Measurements from ENCODE around the gene ITGB2.

ITGB2 gene

GRCh38 chr21:44920694-44921604 lies at the start of gene ITGB2:
Gene ITGB2 (minus strand): TSS chr21:44920899. CDS start chr21:44910782, 10,117 bp downstream.
- Histone ChIP-seq H3K27ac (ENCODE audit: low read depth, low read length) (no peak within 1 kb of the TSS), H3K4me3 (ENCODE audit: low read depth in 1 of 5, low read length in 5 of 5) (peak within 1 kb of the TSS; percentile 38 to 82 (median 57)), H3K4me1 (ENCODE audit: control insufficient read depth in 5 of 5, insufficient read depth in 5 of 5, low read length in 5 of 5) (peaks cover 0 to 44% (median 9%) of the 10 kb centered on the region in 5 donors), H3K9me3 (ENCODE audit: control insufficient read depth in 5 of 5, low read length in 5 of 5) (no peaks in the 10 kb centered on the region), H3K36me3 (ENCODE audit: control insufficient read depth in 5 of 5, insufficient read depth in 5 of 5, low read length in 5 of 5) (no peaks in the 10 kb centered on the region), H3K27me3 (ENCODE audit: control insufficient read depth in 5 of 5, insufficient read depth in 4 of 5, low read length in 5 of 5) (peaks cover 11 to 35% (median 20%) of the 10 kb centered on the region in 5 donors), H3K9ac (ENCODE audit: low read length in 5 of 5) (peak within 1 kb of the TSS in 3 of 5 donors; percentile 34 to 67 (median 59))

GRCh38 chr21:44969931-44970755 lies 49.4 kb upstream of the ITGB2 start:
- Histone ChIP-seq H3K4me1 (ENCODE audit: control insufficient read depth in 5 of 5, insufficient read depth in 5 of 5, low read length in 5 of 5) (peaks cover 1 to 47% (median 31%) of the 10 kb centered on the region in 5 donors), H3K27ac (ENCODE audit: low read depth, low read length) (no peak overlapping the region), H3K27me3 (ENCODE audit: control insufficient read depth in 5 of 5, insufficient read depth in 4 of 5, low read length in 5 of 5) (no peaks in the 10 kb centered on the region), H3K4me3 (ENCODE audit: low read depth in 1 of 5, low read length in 5 of 5) (no peak overlapping the region), H3K36me3 (ENCODE audit: control insufficient read depth in 5 of 5, insufficient read depth in 5 of 5, low read length in 5 of 5) (peaks cover 0 to 39% (median 23%) of the 10 kb centered on the region in 5 donors), H3K9ac (ENCODE audit: low read length in 5 of 5) (no peak overlapping the region), H3K9me3 (ENCODE audit: control insufficient read depth in 5 of 5, low read length in 5 of 5) (no peaks in the 10 kb centered on the region)

GRCh38 chr21:44969066-44969670 lies 48.5 kb upstream of the ITGB2 start:
- Histone ChIP-seq H3K4me3 (ENCODE audit: low read depth in 1 of 5, low read length in 5 of 5) (no peak overlapping the region), H3K4me1 (ENCODE audit: control insufficient read depth in 5 of 5, insufficient read depth in 5 of 5, low read length in 5 of 5) (peaks cover 1 to 47% (median 35%) of the 10 kb centered on the region in 5 donors), H3K9me3 (ENCODE audit: control insufficient read depth in 5 of 5, low read length in 5 of 5) (no peaks in the 10 kb centered on the region), H3K27me3 (ENCODE audit: control insufficient read depth in 5 of 5, insufficient read depth in 4 of 5, low read length in 5 of 5) (no peaks in the 10 kb centered on the region), H3K9ac (ENCODE audit: low read length in 5 of 5) (no peak overlapping the region), H3K36me3 (ENCODE audit: control insufficient read depth in 5 of 5, insufficient read depth in 5 of 5, low read length in 5 of 5) (peaks cover 0 to 31% (median 18%) of the 10 kb centered on the region in 5 donors), H3K27ac (ENCODE audit: low read depth, low read length) (no peak overlapping the region)

GRCh38 chr21:44967082-44968047 lies 46.7 kb upstream of the ITGB2 start:
- Histone ChIP-seq H3K27me3 (ENCODE audit: control insufficient read depth in 5 of 5, insufficient read depth in 4 of 5, low read length in 5 of 5) (no peaks in the 10 kb centered on the region), H3K36me3 (ENCODE audit: control insufficient read depth in 5 of 5, insufficient read depth in 5 of 5, low read length in 5 of 5) (peaks cover 0 to 21% (median 11%) of the 10 kb centered on the region in 5 donors), H3K4me1 (ENCODE audit: control insufficient read depth in 5 of 5, insufficient read depth in 5 of 5, low read length in 5 of 5) (peaks cover 1 to 54% (median 36%) of the 10 kb centered on the region in 5 donors), H3K4me3 (ENCODE audit: low read depth in 1 of 5, low read length in 5 of 5) (no peak overlapping the region), H3K27ac (ENCODE audit: low read depth, low read length) (peak overlapping the region; percentile 41), H3K9me3 (ENCODE audit: control insufficient read depth in 5 of 5, low read length in 5 of 5) (no peaks in the 10 kb centered on the region), H3K9ac (ENCODE audit: low read length in 5 of 5) (peak overlapping the region in 1 of 5 donors; percentile 52)

- peaks cover 1 to 60% (median 36%) of the 10 kb centered on the region in 5 donors for H3K4me1 ChIP-seq (ENCODE audit: control insufficient read depth in 5 of 5, insufficient read depth in 5 of 5, low read length in 5 of 5)
- no peaks in the 10 kb centered on the region for H3K27me3 ChIP-seq (ENCODE audit: control insufficient read depth in 5 of 5, insufficient read depth in 4 of 5, low read length in 5 of 5)
- H3K9me3 ChIP-seq (ENCODE audit: control insufficient read depth in 5 of 5, low read length in 5 of 5) = no peaks in the 10 kb centered on the region
- H3K36me3 ChIP-seq (ENCODE audit: control insufficient read depth in 5 of 5, insufficient read depth in 5 of 5, low read length in 5 of 5) = peaks cover 0 to 19% (median 11%) of the 10 kb centered on the region in 5 donors
- no peak overlapping the region for H3K4me3 ChIP-seq (ENCODE audit: low read depth in 1 of 5, low read length in 5 of 5)
- H3K27ac ChIP-seq (ENCODE audit: low read depth, low read length) = peak overlapping the region; percentile 41
- H3K9ac ChIP-seq (ENCODE audit: low read length in 5 of 5) = peak overlapping the region in 1 of 5 donors; percentile 52
Measured at GRCh38 chr21:44966135-44967081, 45.7 kb upstream of the ITGB2 start.

GRCh38 chr21:44965251-44966022 lies 44.7 kb upstream of the ITGB2 start:
- Histone ChIP-seq H3K9me3 (ENCODE audit: control insufficient read depth in 5 of 5, low read length in 5 of 5) (no peaks in the 10 kb centered on the region), H3K4me3 (ENCODE audit: low read depth in 1 of 5, low read length in 5 of 5) (no peak overlapping the region), H3K27ac (ENCODE audit: low read depth, low read length) (no peak overlapping the region), H3K4me1 (ENCODE audit: control insufficient read depth in 5 of 5, insufficient read depth in 5 of 5, low read length in 5 of 5) (peaks cover 1 to 60% (median 36%) of the 10 kb centered on the region in 5 donors), H3K36me3 (ENCODE audit: control insufficient read depth in 5 of 5, insufficient read depth in 5 of 5, low read length in 5 of 5) (peaks cover 0 to 25% (median 12%) of the 10 kb centered on the region in 5 donors), H3K9ac (ENCODE audit: low read length in 5 of 5) (no peak overlapping the region), H3K27me3 (ENCODE audit: control insufficient read depth in 5 of 5, insufficient read depth in 4 of 5, low read length in 5 of 5) (no peaks in the 10 kb centered on the region)

- H3K27me3 ChIP-seq (ENCODE audit: control insufficient read depth in 5 of 5, insufficient read depth in 4 of 5, low read length in 5 of 5) = no peaks in the 10 kb centered on the region
- H3K27ac ChIP-seq (ENCODE audit: low read depth, low read length) = no peak overlapping the region
- H3K36me3 ChIP-seq (ENCODE audit: control insufficient read depth in 5 of 5, insufficient read depth in 5 of 5, low read length in 5 of 5) = peaks cover 0 to 24% (median 10%) of the 10 kb centered on the region in 5 donors
- no peak overlapping the region for H3K9ac ChIP-seq (ENCODE audit: low read length in 5 of 5)
- H3K4me3 ChIP-seq (ENCODE audit: low read depth in 1 of 5, low read length in 5 of 5) = no peak overlapping the region
- H3K9me3 ChIP-seq (ENCODE audit: control insufficient read depth in 5 of 5, low read length in 5 of 5) = no peaks in the 10 kb centered on the region
- H3K4me1 ChIP-seq (ENCODE audit: control insufficient read depth in 5 of 5, insufficient read depth in 5 of 5, low read length in 5 of 5) = peaks cover 3 to 63% (median 41%) of the 10 kb centered on the region in 5 donors
Measured at GRCh38 chr21:44964381-44964780, 43.7 kb upstream of the ITGB2 start.
